ENCODE data around the gene ANAPC1. TPM values are rescaled to one million over a fixed set of nuclear protein-coding genes. Genes with fewer than 3 reads are reported as not detected.

The ANAPC1 gene
- total and polyA plus RNA-seq, 2 donors from 2014 or later, result 5.8 to 33.2 TPM

- Histone ChIP-seq H3K9me3 (ENCODE audit: control insufficient read depth in 2 of 3, insufficient read depth in 1 of 3, low read length in 3 of 3) (no peaks in the 10 kb centered on the region), H3K27me3 (ENCODE audit: control insufficient read depth, insufficient read depth, low read length) (no peaks in the 10 kb centered on the region), H3K36me3 (ENCODE audit: control insufficient read depth in 2 of 3, insufficient read depth in 3 of 3, low read length in 3 of 3) (peaks cover 0 to 4% (median 2%) of the 10 kb centered on the region in 3 donors), H3K27ac (ENCODE audit: low read depth in 2 of 2, low read length in 2 of 2) (no peak overlapping the region), H3K4me1 (ENCODE audit: control insufficient read depth in 2 of 3, insufficient read depth in 2 of 3, low read depth in 1 of 3, low read length in 3 of 3) (peaks cover 0 to 3% (median 0%) of the 10 kb centered on the region in 3 donors), H3K4me3 (ENCODE audit: low read length in 3 of 3) (no peak overlapping the region), H3K9ac (ENCODE audit: low read length in 3 of 3) (no peak overlapping the region)
- intact Hi-C loops (cut with DNase I), result no loop called here
- DNase-seq (no peak), FAIRE-seq (no peak)
- TF ChIP-seq CTCF (IDR thresholded peaks at IDR 0.05; ENCODE audit: borderline replicate concordance, extremely low read depth, insufficient read depth), result no peak
Measured at GRCh38 chr2:111930875-111931274, 46.9 kb upstream of the ANAPC1 start.

- FAIRE-seq, result no peak
- no peak overlapping the region for H3K4me3 ChIP-seq (ENCODE audit: low read length in 3 of 3)
- H3K9ac ChIP-seq (ENCODE audit: low read length in 3 of 3), result no peak overlapping the region
- peaks cover 0 to 4% (median 2%) of the 10 kb centered on the region in 3 donors for H3K36me3 ChIP-seq (ENCODE audit: control insufficient read depth in 2 of 3, insufficient read depth in 3 of 3, low read length in 3 of 3)
- H3K9me3 ChIP-seq (ENCODE audit: control insufficient read depth in 2 of 3, insufficient read depth in 1 of 3, low read length in 3 of 3), result no peaks in the 10 kb centered on the region
- TF ChIP-seq CTCF (IDR thresholded peaks at IDR 0.05; ENCODE audit: borderline replicate concordance, extremely low read depth, insufficient read depth), result no peak
- no peak overlapping the region for H3K27ac ChIP-seq (ENCODE audit: low read depth in 2 of 2, low read length in 2 of 2)
- H3K27me3 ChIP-seq (ENCODE audit: control insufficient read depth, insufficient read depth, low read length), result no peaks in the 10 kb centered on the region
- intact Hi-C loops (cut with DNase I), result no loop called here
- no peak for DNase-seq
- peaks cover 0 to 3% (median 0%) of the 10 kb centered on the region in 3 donors for H3K4me1 ChIP-seq (ENCODE audit: control insufficient read depth in 2 of 3, insufficient read depth in 2 of 3, low read depth in 1 of 3, low read length in 3 of 3)
Measured at GRCh38 chr2:111930409-111930808, 46.4 kb upstream of the ANAPC1 start.

DNA sequence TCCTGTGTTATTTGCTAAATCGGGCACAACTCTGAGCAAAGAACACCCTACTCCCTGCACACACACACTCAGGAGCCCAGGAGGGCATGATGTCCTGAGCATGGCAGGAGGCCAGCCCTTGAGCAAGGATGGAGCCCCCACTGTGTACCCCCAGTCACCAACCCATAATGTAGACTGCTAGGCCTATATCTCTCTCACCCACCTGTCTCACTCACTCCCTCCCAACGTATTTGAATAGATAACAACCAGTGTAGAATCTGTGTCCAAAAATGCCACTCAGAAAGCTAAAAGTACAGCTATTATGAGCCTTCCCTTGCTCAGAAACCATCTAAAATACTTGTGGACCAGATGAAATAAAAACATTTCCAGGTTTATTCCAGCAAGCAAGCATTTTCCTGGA is 43.7 kb upstream of the ANAPC1 start:
- no peak overlapping the region for H3K27ac ChIP-seq (ENCODE audit: low read depth in 2 of 2, low read length in 2 of 2)
- FAIRE-seq, result no peak
- intact Hi-C loops (cut with DNase I), result no loop called here

More for the DNA sequence above, 43.7 kb upstream of the ANAPC1 start:
- no peaks in the 10 kb centered on the region for H3K9me3 ChIP-seq (ENCODE audit: control insufficient read depth in 2 of 3, insufficient read depth in 1 of 3, low read length in 3 of 3)
- H3K4me1 ChIP-seq (ENCODE audit: control insufficient read depth in 2 of 3, insufficient read depth in 2 of 3, low read depth in 1 of 3, low read length in 3 of 3), result peaks cover 0 to 5% (median 0%) of the 10 kb centered on the region in 3 donors
- DNase-seq, result no peak
- peaks cover 2 to 7% (median 4%) of the 10 kb centered on the region in 3 donors for H3K36me3 ChIP-seq (ENCODE audit: control insufficient read depth in 2 of 3, insufficient read depth in 3 of 3, low read length in 3 of 3)
- no peaks in the 10 kb centered on the region for H3K27me3 ChIP-seq (ENCODE audit: control insufficient read depth, insufficient read depth, low read length)
- no peak overlapping the region for H3K4me3 ChIP-seq (ENCODE audit: low read length in 3 of 3)
- no peak overlapping the region for H3K9ac ChIP-seq (ENCODE audit: low read length in 3 of 3)
- no peak for TF ChIP-seq CTCF (IDR thresholded peaks at IDR 0.05; ENCODE audit: borderline replicate concordance, extremely low read depth, insufficient read depth)

All from kidney (tissue), 14 donors.